Fibroblast of the aortic adventitia (primary cell): Measurements from ENCODE around the gene CRB2. TPM values are rescaled to one million over a fixed set of nuclear protein-coding genes. Genes with fewer than 3 reads are reported as not detected.
"Not testable (repeated sequence)": the region's sequence is repeated elsewhere in the genome, so short reads cannot be mapped to it uniquely, and the experiment has no call there.

Source experiments
- DNase-seq: peaks from one replicate; pipeline ENCODE4 v3.0.0-alpha.2; 2010; ENCODE audit warnings: low read depth
- H3K4me3 ChIP-seq: 2 replicates; pipeline ENCODE4 v1.5.1; 2011; ENCODE audit warnings: low read depth, mild to moderate bottlenecking, control low read depth, low read length, moderate library complexity
- CTCF ChIP-seq: IDR thresholded peaks from 2 replicates; pipeline ENCODE4 v1.5.1; 2011; ENCODE audit warnings: mild to moderate bottlenecking, low read length, control low read depth, inconsistent platforms; ENCODE audit not compliant: insufficient read depth
- total RNA-seq: library from RNA; depleted of rRNA; stranded (reverse); fragments of >200 nt; gene quantifications from 2 replicates; pipeline ENCODE4 v1.2.3, GENCODE V29; 2012; ENCODE audit warnings: low replicate concordance

Gene CRB2
- total RNA-seq, 1 donor = not detected

- no peak for DNase-seq
- no peak overlapping the region for H3K4me3 ChIP-seq
- TF ChIP-seq CTCF = no peak
Observed at GRCh38 chr9:123395689-123396511, 39.9 kb downstream of the CRB2 start.

- no peak for TF ChIP-seq CTCF
- no peak overlapping the region for H3K4me3 ChIP-seq
- DNase-seq = no peak
Observed at GRCh38 chr9:123397975-123398374, 42.0 kb downstream of the CRB2 start.

GRCh38 chr9:123398938-123399337, 42.9 kb downstream of the CRB2 start:
- not testable (repeated sequence) for H3K4me3 ChIP-seq, DNase-seq

GRCh38 chr9:123399803-123400378, 43.9 kb downstream of the CRB2 start:
- peak; percentile 49 for TF ChIP-seq CTCF
- DNase-seq = no peak
- no peak overlapping the region for H3K4me3 ChIP-seq

GRCh38 chr9:123400926-123401503, 45.0 kb downstream of the CRB2 start:
- no peak for TF ChIP-seq CTCF
- H3K4me3 ChIP-seq = no peak overlapping the region
- DNase-seq = no peak

- DNase-seq = peak; percentile 56
- H3K4me3 ChIP-seq = no peak overlapping the region
- peak; percentile 86 for TF ChIP-seq CTCF
Observed at GRCh38 chr9:123401879-123402513, 46.0 kb downstream of the CRB2 start.

- H3K4me3 ChIP-seq = no peak overlapping the region
- no peak for DNase-seq
- TF ChIP-seq CTCF = no peak
Observed at GRCh38 chr9:123402981-123403509, 47.0 kb downstream of the CRB2 start.
